GM19328 (cell line): ENCODE results near the gene NPY1R.

Experiments
- ATAC-seq: cut with Tn5 transposase; IDR thresholded peaks from one replicate; pipeline ENCODE4 v1.9.1; 2021; ENCODE audit warnings: mild to moderate bottlenecking, moderate library complexity; ENCODE audit not compliant: unreplicated experiment

Gene NPY1R

GRCh38 chr4:163280703-163281519, 51.5 kb downstream of the NPY1R start:
- no peak for ATAC-seq

GRCh38 chr4:163279713-163280112, 52.7 kb downstream of the NPY1R start:
- ATAC-seq: no peak

- no peak for ATAC-seq
Observed at GRCh38 chr4:163274861-163275260, 57.5 kb downstream of the NPY1R start.
